Panc1 (cell line): ENCODE measurements around the gene NTNG1.

Experiments
- POLR2AphosphoS5 ChIP-seq: IDR thresholded peaks from 2 replicates; pipeline ENCODE4 v1.6.1; 2012; ENCODE audit warnings: mild to moderate bottlenecking, low read depth, low read length, moderate library complexity
- SIN3A ChIP-seq: IDR thresholded peaks from 2 replicates; pipeline ENCODE4 v1.6.1; 2012; ENCODE audit warnings: low read depth, mild to moderate bottlenecking, low read length, moderate library complexity, borderline replicate concordance; ENCODE audit not compliant: insufficient read depth
- TCF7L2 ChIP-seq: IDR thresholded peaks from 2 replicates; pipeline ENCODE4 v1.6.1; 2011; ENCODE audit warnings: mild to moderate bottlenecking, low read depth, low read length, inconsistent platforms
- TF ChIP-seq, protein P1 (sequence below): fragments of 450-650 bp; IDR thresholded peaks from 2 replicates; pipeline ENCODE4 v1.5.1; 2017; ENCODE audit warnings: mild to moderate bottlenecking
- TF ChIP-seq, protein P2 (sequence below), 2 experiments: IDR thresholded peaks; 2 replicates each; pipeline ENCODE4 v1.6.1; 2011 to 2012; ENCODE audit warnings: low read depth in 2 of 2, control low read depth in 1 of 2, low read length in 1 of 2, mild to moderate bottlenecking in 1 of 2, moderate library complexity in 1 of 2; ENCODE audit not compliant: insufficient read depth in 1 of 2

GRCh38 chr1:107138767-107139445 is 1.9 kb upstream of the NTNG1 start:
- TF ChIP-seq, protein P1, sequence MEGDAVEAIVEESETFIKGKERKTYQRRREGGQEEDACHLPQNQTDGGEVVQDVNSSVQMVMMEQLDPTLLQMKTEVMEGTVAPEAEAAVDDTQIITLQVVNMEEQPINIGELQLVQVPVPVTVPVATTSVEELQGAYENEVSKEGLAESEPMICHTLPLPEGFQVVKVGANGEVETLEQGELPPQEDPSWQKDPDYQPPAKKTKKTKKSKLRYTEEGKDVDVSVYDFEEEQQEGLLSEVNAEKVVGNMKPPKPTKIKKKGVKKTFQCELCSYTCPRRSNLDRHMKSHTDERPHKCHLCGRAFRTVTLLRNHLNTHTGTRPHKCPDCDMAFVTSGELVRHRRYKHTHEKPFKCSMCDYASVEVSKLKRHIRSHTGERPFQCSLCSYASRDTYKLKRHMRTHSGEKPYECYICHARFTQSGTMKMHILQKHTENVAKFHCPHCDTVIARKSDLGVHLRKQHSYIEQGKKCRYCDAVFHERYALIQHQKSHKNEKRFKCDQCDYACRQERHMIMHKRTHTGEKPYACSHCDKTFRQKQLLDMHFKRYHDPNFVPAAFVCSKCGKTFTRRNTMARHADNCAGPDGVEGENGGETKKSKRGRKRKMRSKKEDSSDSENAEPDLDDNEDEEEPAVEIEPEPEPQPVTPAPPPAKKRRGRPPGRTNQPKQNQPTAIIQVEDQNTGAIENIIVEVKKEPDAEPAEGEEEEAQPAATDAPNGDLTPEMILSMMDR = no peak
- TF ChIP-seq POLR2AphosphoS5 = no peak
- TF ChIP-seq, protein P2, sequence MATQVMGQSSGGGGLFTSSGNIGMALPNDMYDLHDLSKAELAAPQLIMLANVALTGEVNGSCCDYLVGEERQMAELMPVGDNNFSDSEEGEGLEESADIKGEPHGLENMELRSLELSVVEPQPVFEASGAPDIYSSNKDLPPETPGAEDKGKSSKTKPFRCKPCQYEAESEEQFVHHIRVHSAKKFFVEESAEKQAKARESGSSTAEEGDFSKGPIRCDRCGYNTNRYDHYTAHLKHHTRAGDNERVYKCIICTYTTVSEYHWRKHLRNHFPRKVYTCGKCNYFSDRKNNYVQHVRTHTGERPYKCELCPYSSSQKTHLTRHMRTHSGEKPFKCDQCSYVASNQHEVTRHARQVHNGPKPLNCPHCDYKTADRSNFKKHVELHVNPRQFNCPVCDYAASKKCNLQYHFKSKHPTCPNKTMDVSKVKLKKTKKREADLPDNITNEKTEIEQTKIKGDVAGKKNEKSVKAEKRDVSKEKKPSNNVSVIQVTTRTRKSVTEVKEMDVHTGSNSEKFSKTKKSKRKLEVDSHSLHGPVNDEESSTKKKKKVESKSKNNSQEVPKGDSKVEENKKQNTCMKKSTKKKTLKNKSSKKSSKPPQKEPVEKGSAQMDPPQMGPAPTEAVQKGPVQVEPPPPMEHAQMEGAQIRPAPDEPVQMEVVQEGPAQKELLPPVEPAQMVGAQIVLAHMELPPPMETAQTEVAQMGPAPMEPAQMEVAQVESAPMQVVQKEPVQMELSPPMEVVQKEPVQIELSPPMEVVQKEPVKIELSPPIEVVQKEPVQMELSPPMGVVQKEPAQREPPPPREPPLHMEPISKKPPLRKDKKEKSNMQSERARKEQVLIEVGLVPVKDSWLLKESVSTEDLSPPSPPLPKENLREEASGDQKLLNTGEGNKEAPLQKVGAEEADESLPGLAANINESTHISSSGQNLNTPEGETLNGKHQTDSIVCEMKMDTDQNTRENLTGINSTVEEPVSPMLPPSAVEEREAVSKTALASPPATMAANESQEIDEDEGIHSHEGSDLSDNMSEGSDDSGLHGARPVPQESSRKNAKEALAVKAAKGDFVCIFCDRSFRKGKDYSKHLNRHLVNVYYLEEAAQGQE (IDR thresholded peaks at IDR 0.05; ENCODE audit: insufficient read depth in 1 of 2, low read depth in 2 of 2, low read length in 1 of 2) = no peak
- no peak for TF ChIP-seq SIN3A
- no peak for TF ChIP-seq TCF7L2
